ENCODE measurements around the gene DNAH17. TPM values are rescaled to one million over a fixed set of nuclear protein-coding genes. Genes with fewer than 3 reads are reported as not detected.

Gene DNAH17
- total RNA-seq, 1 experiment from 2014 or later: 0.69 TPM

GRCh38 chr17:78421534-78422266 is 155.5 kb downstream of the DNAH17 start:
- BruUV-seq (replicated peaks): no TSS peak
- Histone ChIP-seq H3K9ac (ENCODE audit: low read length) (no peak overlapping the region), H3K36me3 (ENCODE audit: control insufficient read depth in 1 of 2, insufficient read depth in 2 of 2, low read length in 2 of 2) (peaks cover 30 to 45% of the 10 kb centered on the region in 2 experiments; a peak in 3 of 4 replicates), H3K9me2 (ENCODE audit: insufficient read depth) (no peaks in the 10 kb centered on the region), H3K4me1 (ENCODE audit: control insufficient read depth in 1 of 2, insufficient read depth in 2 of 2, low read length in 2 of 2) (no peaks in the 10 kb centered on the region), H3K27me3 (ENCODE audit: insufficient read depth, low read length) (no peaks in the 10 kb centered on the region), H4K20me1 (ENCODE audit: insufficient read depth) (peaks cover 6% of the 10 kb centered on the region; the same call in 1 of the 2 replicates), H3K79me2 (ENCODE audit: insufficient read depth, low read length) (peaks cover 24% of the 10 kb centered on the region), H3K9me3 (ENCODE audit: control insufficient read depth in 1 of 2, insufficient read depth in 1 of 2, low read depth in 1 of 2, low read length in 2 of 2) (no peaks in the 10 kb centered on the region), H3K4me2 (ENCODE audit: low read length) (no peak overlapping the region), H3K27ac (ENCODE audit: low read depth, low read length) (no peak overlapping the region), H2AFZ (ENCODE audit: low read depth, low read length, poor library complexity, severe bottlenecking) (no peak overlapping the region), H3K4me3 (replicated peaks in 1 of 2; ENCODE audit: low read depth in 1 of 2, low read length in 2 of 2) (no peak overlapping the region)
- POLR2A ChIA-PET: interaction anchor here (1.2 to 2.4 kb wide), 2 partner anchors 61 to 133 kb away, joined by 4 to 9 read pairs; no protein-coding TSS in a partner anchor
- ATAC-seq (peak; percentile 95), DNase-seq (ENCODE audit: low read depth, low spot score) (peak; percentile 51)
- peak; percentile 98 to 100 (median 100) for TF ChIP-seq CTCF (IDR thresholded peaks at IDR 0.05 in 2 of 3, conservative IDR thresholded peaks at IDR 0.05 in 1 of 3; ENCODE audit: borderline replicate concordance in 1 of 3, insufficient read depth in 1 of 3, low read depth in 2 of 3, low read length in 2 of 3)
- peak; percentile 98 for TF ChIP-seq RAD21 (IDR thresholded peaks at IDR 0.05; ENCODE audit: low read depth)
- no peak for TF ChIP-seq SRF (IDR thresholded peaks at IDR 0.05; ENCODE audit: low read depth)
- intact Hi-C loops (cut with micrococcal nuclease): loop anchor here (1.0 to 10.0 kb wide), 5 partner anchors 61 to 337 kb away; partner anchors contain the start of gene SOCS3
- RAD21 ChIA-PET (ENCODE audit: low non-redundant PET in 1 of 2, low total read pairs in 2 of 2, uncharacterized antibody in 2 of 2, unreplicated experiment in 2 of 2): interaction anchor here (0.5 to 2.0 kb wide), 9 partner anchors 61 to 282 kb away, joined by 3 to 12 read pairs (median 5); no protein-coding TSS in a partner anchor
- CTCF ChIA-PET: interaction anchor here (0.6 to 3.3 kb wide), 28 partner anchors 9 to 403 kb away, joined by 3 to 61 read pairs (median 5); partner anchors contain the start of genes AFMID and TK1

GRCh38 chr17:78421084-78421533 is 156.1 kb downstream of the DNAH17 start:
- BruUV-seq (replicated peaks): no TSS peak
- TF ChIP-seq POLR2AphosphoS5 (IDR thresholded peaks at IDR 0.05; ENCODE audit: low read depth, low read length) (no peak), EGR1 (IDR thresholded peaks at IDR 0.05; ENCODE audit: low read depth) (no peak), ZFX (IDR thresholded peaks at IDR 0.05) (no peak), MAX (IDR thresholded peaks at IDR 0.05) (no peak), CBX3 (IDR thresholded peaks at IDR 0.05; ENCODE audit: low read depth) (no peak), JUND (IDR thresholded peaks at IDR 0.05) (no peak)
- H4K20me1 ChIP-seq (ENCODE audit: insufficient read depth): peaks cover 6% of the 10 kb centered on the region; the same call in 1 of the 2 replicates
- no peak overlapping the region for H2AFZ ChIP-seq (ENCODE audit: low read depth, low read length, poor library complexity, severe bottlenecking)
- no peak overlapping the region for H3K27ac ChIP-seq (ENCODE audit: low read depth, low read length)
- no peaks in the 10 kb centered on the region for H3K4me1 ChIP-seq (ENCODE audit: control insufficient read depth in 1 of 2, insufficient read depth in 2 of 2, low read length in 2 of 2)
- peaks cover 24% of the 10 kb centered on the region for H3K79me2 ChIP-seq (ENCODE audit: insufficient read depth, low read length)
- peaks cover 35 to 40% of the 10 kb centered on the region in 2 experiments; a peak in 3 of 4 replicates for H3K36me3 ChIP-seq (ENCODE audit: control insufficient read depth in 1 of 2, insufficient read depth in 2 of 2, low read length in 2 of 2)
- H3K4me3 ChIP-seq (replicated peaks in 1 of 2; ENCODE audit: low read depth in 1 of 2, low read length in 2 of 2): no peak overlapping the region
- ATAC-seq: no peak
- RAD21 ChIA-PET (ENCODE audit: low non-redundant PET in 1 of 2, low total read pairs in 2 of 2, uncharacterized antibody in 2 of 2, unreplicated experiment in 2 of 2): interaction anchor here (0.6 to 2.0 kb wide), 4 partner anchors 60 to 170 kb away, joined by 6 to 12 read pairs (median 9); no protein-coding TSS in a partner anchor
- H3K9me2 ChIP-seq (ENCODE audit: insufficient read depth): no peaks in the 10 kb centered on the region
- DNase-seq (ENCODE audit: low read depth, low spot score): no peak
- H3K27me3 ChIP-seq (ENCODE audit: insufficient read depth, low read length): no peaks in the 10 kb centered on the region
- POLR2A ChIA-PET: interaction anchor here (2.4 kb wide), 1 partner anchor 60 kb away, joined by 9 read pairs; no protein-coding TSS in a partner anchor
- intact Hi-C loops (cut with micrococcal nuclease): loop anchor here (10.0 kb wide), 2 partner anchors 306 to 336 kb away; no protein-coding TSS in a partner anchor
- no peak overlapping the region for H3K4me2 ChIP-seq (ENCODE audit: low read length)
- CTCF ChIA-PET: interaction anchor here (1.1 to 3.3 kb wide), 8 partner anchors 10 to 394 kb away, joined by 3 to 61 read pairs (median 8); no protein-coding TSS in a partner anchor
- H3K9me3 ChIP-seq (ENCODE audit: control insufficient read depth in 1 of 2, insufficient read depth in 1 of 2, low read depth in 1 of 2, low read length in 2 of 2): no peaks in the 10 kb centered on the region
- no peak overlapping the region for H3K9ac ChIP-seq (ENCODE audit: low read length)

Measured in HCT116 (cell line).